Measurements from ENCODE around the gene IPO11.

The IPO11 gene

DNA sequence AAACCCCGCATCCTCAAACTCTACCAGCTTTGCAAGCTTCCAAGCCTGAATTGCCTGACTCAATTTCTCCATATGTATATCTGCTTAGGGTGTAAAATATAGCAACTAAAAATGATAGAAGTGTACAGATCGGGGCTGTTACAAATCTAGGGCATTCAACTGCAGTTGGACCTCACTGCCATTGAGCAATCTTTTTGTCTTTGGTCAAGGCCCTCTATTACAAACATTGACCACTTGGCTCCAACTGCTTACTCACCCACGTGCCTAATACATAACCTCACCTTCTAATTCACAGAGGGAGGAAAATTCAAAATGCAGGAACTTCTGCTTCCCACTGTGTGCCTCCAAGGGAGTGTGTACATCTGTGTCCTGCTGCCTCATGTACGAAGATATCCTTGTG, 176.1 kb downstream of the IPO11 start:
- ATAC-seq, result no peak
- TF ChIP-seq CSDC2 (CRISPR knock-in tag; IDR thresholded peaks at IDR 0.05) (no peak), TCF4 (CRISPR knock-in tag; IDR thresholded peaks at IDR 0.05; ENCODE audit: borderline replicate concordance) (no peak)
- TF ChIP-seq, protein P1, sequence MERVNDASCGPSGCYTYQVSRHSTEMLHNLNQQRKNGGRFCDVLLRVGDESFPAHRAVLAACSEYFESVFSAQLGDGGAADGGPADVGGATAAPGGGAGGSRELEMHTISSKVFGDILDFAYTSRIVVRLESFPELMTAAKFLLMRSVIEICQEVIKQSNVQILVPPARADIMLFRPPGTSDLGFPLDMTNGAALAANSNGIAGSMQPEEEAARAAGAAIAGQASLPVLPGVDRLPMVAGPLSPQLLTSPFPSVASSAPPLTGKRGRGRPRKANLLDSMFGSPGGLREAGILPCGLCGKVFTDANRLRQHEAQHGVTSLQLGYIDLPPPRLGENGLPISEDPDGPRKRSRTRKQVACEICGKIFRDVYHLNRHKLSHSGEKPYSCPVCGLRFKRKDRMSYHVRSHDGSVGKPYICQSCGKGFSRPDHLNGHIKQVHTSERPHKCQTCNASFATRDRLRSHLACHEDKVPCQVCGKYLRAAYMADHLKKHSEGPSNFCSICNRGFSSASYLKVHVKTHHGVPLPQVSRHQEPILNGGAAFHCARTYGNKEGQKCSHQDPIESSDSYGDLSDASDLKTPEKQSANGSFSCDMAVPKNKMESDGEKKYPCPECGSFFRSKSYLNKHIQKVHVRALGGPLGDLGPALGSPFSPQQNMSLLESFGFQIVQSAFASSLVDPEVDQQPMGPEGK (CRISPR knock-in tag; IDR thresholded peaks at IDR 0.05; ENCODE audit: borderline replicate concordance), result no peak
- TF ChIP-seq, protein P2, sequence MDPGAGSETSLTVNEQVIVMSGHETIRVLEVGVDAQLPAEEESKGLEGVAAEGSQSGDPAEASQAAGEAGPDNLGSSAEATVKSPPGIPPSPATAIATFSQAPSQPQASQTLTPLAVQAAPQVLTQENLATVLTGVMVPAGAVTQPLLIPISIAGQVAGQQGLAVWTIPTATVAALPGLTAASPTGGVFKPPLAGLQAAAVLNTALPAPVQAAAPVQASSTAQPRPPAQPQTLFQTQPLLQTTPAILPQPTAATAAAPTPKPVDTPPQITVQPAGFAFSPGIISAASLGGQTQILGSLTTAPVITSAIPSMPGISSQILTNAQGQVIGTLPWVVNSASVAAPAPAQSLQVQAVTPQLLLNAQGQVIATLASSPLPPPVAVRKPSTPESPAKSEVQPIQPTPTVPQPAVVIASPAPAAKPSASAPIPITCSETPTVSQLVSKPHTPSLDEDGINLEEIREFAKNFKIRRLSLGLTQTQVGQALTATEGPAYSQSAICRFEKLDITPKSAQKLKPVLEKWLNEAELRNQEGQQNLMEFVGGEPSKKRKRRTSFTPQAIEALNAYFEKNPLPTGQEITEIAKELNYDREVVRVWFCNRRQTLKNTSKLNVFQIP (CRISPR knock-in tag; IDR thresholded peaks at IDR 0.05; ENCODE audit: borderline replicate concordance, low read depth), result no peak

DNA sequence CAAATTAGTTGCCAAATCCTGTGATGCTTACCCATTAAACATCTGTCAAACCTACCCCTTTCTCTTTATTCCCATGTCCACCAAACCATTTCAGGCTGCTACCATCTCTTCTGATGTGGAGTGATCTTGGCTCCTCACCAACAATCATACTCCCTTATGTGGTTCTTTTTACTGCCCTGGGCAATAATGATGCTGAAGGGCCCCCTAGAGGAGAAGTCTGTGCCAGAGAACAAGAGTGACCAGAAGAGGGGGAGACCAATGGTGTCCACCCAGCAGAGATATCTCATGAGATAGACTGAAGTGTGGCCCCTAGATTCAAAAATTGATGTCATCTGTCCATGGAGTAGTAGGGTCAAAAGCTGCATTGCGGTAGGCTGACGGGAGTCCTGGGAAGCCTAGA, 176.9 kb downstream of the IPO11 start:
- TF ChIP-seq OSR1 (CRISPR knock-in tag; IDR thresholded peaks at IDR 0.05), result no peak
- no peak for TF ChIP-seq ZNF565 (CRISPR knock-in tag; conservative IDR thresholded peaks at IDR 0.05; ENCODE audit: low read depth)
- TF ChIP-seq ISL1 (CRISPR knock-in tag; IDR thresholded peaks at IDR 0.05), result no peak
- no peak for TF ChIP-seq ARNTL (CRISPR knock-in tag; IDR thresholded peaks at IDR 0.05; ENCODE audit: borderline replicate concordance, low read depth)
- TF ChIP-seq PPARA (CRISPR knock-in tag; IDR thresholded peaks at IDR 0.05; ENCODE audit: borderline replicate concordance), result no peak
- TF ChIP-seq BACH2 (CRISPR knock-in tag; IDR thresholded peaks at IDR 0.05; ENCODE audit: borderline replicate concordance), result no peak
- TF ChIP-seq, protein P3, sequence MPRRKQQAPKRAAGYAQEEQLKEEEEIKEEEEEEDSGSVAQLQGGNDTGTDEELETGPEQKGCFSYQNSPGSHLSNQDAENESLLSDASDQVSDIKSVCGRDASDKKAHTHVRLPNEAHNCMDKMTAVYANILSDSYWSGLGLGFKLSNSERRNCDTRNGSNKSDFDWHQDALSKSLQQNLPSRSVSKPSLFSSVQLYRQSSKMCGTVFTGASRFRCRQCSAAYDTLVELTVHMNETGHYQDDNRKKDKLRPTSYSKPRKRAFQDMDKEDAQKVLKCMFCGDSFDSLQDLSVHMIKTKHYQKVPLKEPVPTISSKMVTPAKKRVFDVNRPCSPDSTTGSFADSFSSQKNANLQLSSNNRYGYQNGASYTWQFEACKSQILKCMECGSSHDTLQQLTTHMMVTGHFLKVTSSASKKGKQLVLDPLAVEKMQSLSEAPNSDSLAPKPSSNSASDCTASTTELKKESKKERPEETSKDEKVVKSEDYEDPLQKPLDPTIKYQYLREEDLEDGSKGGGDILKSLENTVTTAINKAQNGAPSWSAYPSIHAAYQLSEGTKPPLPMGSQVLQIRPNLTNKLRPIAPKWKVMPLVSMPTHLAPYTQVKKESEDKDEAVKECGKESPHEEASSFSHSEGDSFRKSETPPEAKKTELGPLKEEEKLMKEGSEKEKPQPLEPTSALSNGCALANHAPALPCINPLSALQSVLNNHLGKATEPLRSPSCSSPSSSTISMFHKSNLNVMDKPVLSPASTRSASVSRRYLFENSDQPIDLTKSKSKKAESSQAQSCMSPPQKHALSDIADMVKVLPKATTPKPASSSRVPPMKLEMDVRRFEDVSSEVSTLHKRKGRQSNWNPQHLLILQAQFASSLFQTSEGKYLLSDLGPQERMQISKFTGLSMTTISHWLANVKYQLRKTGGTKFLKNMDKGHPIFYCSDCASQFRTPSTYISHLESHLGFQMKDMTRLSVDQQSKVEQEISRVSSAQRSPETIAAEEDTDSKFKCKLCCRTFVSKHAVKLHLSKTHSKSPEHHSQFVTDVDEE (CRISPR knock-in tag; IDR thresholded peaks at IDR 0.05), result no peak
- TF ChIP-seq ZFP30 (CRISPR knock-in tag; IDR thresholded peaks at IDR 0.05), result no peak
- ATAC-seq, result no peak

DNA sequence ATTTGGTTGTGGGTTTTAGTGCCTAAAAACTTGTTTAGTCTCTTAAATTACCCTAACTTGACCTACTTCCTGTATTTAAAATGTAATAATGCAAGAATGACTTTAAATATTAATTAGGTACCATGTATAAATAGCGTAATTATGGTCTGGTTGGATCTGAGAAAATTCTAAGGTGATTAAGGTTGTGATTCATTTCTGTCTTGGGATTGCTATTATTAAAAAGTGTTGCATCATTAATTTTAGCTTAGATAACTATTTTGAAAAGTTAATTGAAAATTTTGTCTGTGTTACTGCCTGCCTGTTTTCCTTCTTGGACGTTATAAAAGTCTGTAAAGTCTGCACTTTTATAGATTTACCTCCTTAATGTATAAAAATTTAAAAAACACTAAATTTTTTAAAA, 177.8 kb downstream of the IPO11 start:
- no peak for ATAC-seq
- no peak for TF ChIP-seq ZNF565 (CRISPR knock-in tag; conservative IDR thresholded peaks at IDR 0.05; ENCODE audit: low read depth)
- TF ChIP-seq, protein P1 (CRISPR knock-in tag; IDR thresholded peaks at IDR 0.05; ENCODE audit: borderline replicate concordance), result no peak
- no peak for TF ChIP-seq ZFP30 (CRISPR knock-in tag; IDR thresholded peaks at IDR 0.05)
- TF ChIP-seq PPARA (CRISPR knock-in tag; IDR thresholded peaks at IDR 0.05; ENCODE audit: borderline replicate concordance), result no peak
- TF ChIP-seq, protein P4, sequence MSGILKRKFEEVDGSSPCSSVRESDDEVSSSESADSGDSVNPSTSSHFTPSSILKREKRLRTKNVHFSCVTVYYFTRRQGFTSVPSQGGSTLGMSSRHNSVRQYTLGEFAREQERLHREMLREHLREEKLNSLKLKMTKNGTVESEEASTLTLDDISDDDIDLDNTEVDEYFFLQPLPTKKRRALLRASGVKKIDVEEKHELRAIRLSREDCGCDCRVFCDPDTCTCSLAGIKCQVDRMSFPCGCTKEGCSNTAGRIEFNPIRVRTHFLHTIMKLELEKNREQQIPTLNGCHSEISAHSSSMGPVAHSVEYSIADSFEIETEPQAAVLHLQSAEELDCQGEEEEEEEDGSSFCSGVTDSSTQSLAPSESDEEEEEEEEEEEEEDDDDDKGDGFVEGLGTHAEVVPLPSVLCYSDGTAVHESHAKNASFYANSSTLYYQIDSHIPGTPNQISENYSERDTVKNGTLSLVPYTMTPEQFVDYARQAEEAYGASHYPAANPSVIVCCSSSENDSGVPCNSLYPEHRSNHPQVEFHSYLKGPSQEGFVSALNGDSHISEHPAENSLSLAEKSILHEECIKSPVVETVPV (CRISPR knock-in tag; IDR thresholded peaks at IDR 0.05), result no peak
- no peak for TF ChIP-seq CSDC2 (CRISPR knock-in tag; IDR thresholded peaks at IDR 0.05)
- TF ChIP-seq TOX (CRISPR knock-in tag; IDR thresholded peaks at IDR 0.05; ENCODE audit: borderline replicate concordance), result no peak
- TF ChIP-seq OSR1 (CRISPR knock-in tag; IDR thresholded peaks at IDR 0.05), result no peak

DNA sequence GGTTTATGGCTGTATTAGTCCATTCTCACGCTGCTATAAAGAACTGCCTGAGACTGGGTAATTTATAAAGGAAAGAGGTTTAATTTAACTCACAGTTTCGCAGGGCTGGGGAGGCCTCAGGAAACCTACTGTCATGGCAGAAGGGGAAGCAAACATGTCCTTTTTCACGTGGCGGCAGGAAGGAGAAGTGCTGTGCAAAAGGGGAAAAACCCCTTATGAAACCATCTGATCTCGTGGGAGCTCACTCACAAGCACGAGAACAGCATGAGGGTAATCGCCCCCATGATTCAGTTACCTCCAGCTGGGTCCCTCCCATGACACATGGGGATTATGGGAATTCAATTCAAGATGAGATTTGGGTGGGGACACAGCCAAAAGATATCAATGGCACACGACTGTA, 180.0 kb downstream of the IPO11 start:
- no peak for TF ChIP-seq GLIS3 (CRISPR knock-in tag; IDR thresholded peaks at IDR 0.05)
- no peak for TF ChIP-seq RARB (CRISPR knock-in tag; IDR thresholded peaks at IDR 0.05)
- no peak for TF ChIP-seq ARNTL (CRISPR knock-in tag; IDR thresholded peaks at IDR 0.05; ENCODE audit: borderline replicate concordance, low read depth)
- TF ChIP-seq, protein P4 (CRISPR knock-in tag; IDR thresholded peaks at IDR 0.05), result no peak

More for the DNA sequence above, 180.0 kb downstream of the IPO11 start:
- ATAC-seq, result no peak
